Testis (tissue), 2 donors: ENCODE measurements around the gene N4BP2.

ENCODE experiments used
- POLR2A ChIP-seq: fragments of 450-650 bp; IDR thresholded peaks from one replicate; pipeline ENCODE4 v1.6.1; 2017; ENCODE audit warnings: antibody characterized with exemption, mild to moderate bottlenecking, moderate library complexity
- TF ChIP-seq, protein P1 (sequence below), 3 experiments: fragments of 450-650 bp in 2 of 3; fragments of 200-600 bp in 1 of 3; sonication (generic) in 1 of 3; IDR thresholded peaks; one replicate each; pipeline ENCODE4 v1.5.1; 2016 to 2019; ENCODE audit warnings: antibody characterized with exemption in 3 of 3, mild to moderate bottlenecking in 2 of 3, moderate library complexity in 1 of 3

DNA sequence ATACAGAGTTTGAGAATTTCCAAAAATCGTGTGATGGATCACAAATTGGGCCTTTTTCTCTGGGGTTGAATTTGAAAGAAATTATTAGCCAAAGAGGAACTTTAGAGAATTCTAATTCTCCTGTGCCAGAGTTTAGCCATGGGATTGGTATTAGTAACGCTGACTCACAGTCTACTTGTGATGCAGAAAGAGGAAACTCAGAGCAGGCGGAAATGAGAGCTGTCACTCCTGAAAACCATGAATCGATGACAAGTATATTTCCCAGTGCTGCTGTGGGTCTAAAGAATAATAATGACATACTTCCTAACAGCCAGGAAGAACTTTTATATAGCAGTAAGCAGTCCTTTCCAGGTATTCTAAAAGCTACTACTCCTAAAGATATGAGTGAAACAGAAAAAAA, 64.9 kb downstream of the N4BP2 start:
- no peak for TF ChIP-seq POLR2A
- TF ChIP-seq, protein P1, sequence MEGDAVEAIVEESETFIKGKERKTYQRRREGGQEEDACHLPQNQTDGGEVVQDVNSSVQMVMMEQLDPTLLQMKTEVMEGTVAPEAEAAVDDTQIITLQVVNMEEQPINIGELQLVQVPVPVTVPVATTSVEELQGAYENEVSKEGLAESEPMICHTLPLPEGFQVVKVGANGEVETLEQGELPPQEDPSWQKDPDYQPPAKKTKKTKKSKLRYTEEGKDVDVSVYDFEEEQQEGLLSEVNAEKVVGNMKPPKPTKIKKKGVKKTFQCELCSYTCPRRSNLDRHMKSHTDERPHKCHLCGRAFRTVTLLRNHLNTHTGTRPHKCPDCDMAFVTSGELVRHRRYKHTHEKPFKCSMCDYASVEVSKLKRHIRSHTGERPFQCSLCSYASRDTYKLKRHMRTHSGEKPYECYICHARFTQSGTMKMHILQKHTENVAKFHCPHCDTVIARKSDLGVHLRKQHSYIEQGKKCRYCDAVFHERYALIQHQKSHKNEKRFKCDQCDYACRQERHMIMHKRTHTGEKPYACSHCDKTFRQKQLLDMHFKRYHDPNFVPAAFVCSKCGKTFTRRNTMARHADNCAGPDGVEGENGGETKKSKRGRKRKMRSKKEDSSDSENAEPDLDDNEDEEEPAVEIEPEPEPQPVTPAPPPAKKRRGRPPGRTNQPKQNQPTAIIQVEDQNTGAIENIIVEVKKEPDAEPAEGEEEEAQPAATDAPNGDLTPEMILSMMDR (IDR thresholded peaks at IDR 0.05): no peak
